Islet of Langerhans (tissue), 1 donor: ENCODE results near the gene SLAMF9.

ENCODE experiments used
- FAIRE-seq: peaks from one replicate; lab custom pipeline; 2011; peaks lifted over from hg19 to GRCh38; lab: Jason Lieb, UNC

SLAMF9 gene

DNA sequence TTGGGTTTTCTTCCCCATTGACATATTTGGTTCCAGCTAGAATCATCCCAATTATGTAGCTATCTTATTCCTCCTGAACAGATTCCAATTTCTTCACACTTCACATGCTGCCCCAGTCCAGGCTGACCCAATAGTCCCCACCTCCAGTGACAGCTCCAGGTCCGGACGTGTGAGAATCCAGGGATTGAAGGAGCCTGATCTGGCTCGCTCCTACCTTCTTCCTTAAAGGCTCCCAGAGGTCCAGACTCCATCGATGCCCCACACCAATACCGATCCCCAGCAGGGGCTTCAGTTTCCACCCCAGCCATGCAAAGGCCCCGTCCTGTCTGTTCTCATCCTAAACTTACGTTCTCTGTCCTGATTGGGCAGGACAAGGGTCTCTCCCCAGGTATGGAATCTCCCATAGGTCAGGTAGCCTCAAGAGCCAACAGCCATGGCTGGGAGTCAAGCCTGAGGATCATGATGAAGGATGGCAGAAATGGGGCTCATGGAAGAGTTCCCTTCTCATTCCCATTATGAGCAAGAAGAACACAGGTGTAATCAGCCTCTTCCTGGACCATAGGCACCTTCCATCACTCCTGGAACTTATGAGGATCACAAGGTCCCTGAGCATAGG is 20.4 kb upstream of the SLAMF9 start:
- FAIRE-seq = no peak

DNA sequence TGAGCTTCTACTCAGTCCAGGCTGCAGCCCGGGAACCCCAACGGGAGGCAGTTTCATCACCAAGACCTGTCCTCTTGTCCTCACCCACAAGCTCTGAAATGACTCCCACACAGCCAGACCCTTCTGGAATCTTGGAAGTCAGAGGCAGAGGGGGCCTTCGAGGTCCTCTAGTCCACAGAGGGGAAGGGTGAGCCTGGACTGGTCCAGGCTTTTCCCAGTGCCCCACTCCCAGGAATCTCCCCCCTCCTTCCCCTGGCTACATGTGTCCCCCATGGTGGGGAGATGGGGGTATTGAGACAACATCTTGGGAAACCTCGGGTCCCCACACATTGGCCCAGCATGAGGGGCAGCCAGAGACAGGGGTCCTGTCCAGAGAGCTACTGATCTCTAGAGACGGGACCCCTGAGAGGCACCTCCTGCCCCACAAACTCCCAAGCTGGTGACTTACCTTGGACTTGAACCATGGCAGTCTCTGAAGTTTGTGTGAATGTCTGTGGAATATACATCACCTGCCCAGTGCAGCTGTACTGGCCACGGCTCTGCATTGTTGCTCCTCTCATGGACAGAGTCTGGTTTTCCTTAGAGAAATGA is 19.4 kb upstream of the SLAMF9 start:
- FAIRE-seq = no peak

DNA sequence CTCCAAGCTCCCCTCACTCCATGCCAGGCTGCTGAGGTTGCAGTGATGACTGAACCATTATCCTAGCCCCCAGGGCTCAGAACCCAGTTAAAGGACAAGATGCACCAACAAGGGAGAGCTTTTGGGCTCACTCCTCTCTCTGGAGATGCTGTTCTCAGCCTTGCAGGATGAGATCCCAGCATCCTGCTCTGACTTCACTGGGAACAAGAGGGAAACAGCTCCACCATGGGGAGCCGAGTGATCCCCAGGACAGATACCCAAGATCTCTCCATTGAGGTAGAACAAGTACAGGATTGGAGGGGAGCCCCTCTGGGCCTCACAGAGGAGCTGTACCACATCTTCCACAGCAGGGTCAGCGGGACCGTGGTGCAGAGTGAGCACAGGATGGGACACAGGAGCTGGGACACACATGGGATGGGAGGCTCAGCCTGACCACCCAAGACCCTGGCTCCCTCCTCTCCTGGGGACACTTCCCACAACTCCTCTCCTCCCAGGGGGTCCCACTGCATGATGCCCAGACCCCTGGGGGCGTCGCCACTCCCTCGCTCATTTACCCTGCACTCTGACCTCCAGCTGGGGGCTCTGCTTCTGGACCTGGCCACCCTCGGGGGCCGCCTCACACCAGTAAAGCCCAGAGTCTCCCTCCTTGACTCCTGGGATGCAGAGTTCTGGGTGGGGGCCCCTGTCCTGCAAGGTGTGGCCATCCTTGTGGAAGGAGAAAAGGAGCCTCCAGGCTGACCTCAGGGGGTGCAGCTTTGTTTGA is 18.6 kb upstream of the SLAMF9 start:
- FAIRE-seq = no peak

DNA sequence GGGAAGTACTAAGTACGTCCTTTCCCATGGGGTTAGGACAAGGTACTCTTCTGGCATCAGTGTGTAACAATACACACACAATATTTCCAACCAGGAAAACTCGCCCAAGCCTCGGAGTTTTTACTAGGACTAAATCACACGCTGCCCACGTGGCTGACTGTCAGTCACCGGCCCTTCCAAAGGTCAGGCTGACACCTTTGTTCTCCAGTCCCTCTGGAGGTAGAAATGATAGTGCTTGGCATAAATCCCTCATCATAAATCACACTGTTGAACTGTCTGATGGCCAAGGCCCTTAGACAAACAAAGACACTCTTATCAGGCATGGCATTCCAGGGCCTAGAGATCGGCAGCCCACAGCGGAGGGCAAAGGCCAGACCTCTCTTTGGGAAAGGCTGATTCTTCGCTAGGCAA is 16.9 kb upstream of the SLAMF9 start:
- FAIRE-seq = no peak

DNA sequence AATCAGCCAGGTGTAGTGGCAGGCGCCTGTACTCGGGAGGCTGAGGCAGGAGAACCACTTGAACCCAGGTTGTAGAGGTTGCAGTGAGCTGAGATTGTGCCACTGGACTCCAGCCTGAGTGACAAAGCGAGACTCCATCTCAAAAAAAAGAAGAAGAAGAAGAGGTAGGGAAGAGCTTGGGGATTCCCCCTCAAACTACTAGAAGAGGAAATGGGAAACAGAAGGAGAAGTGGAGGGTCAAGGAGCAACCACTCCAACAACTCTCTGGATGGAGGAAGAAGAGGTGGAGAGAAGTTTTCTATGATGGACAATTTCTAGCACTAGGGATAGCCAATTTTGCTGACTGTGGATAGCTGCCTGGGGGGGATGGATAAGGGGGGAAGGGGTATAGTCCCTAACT is 14.9 kb upstream of the SLAMF9 start:
- no peak for FAIRE-seq

DNA sequence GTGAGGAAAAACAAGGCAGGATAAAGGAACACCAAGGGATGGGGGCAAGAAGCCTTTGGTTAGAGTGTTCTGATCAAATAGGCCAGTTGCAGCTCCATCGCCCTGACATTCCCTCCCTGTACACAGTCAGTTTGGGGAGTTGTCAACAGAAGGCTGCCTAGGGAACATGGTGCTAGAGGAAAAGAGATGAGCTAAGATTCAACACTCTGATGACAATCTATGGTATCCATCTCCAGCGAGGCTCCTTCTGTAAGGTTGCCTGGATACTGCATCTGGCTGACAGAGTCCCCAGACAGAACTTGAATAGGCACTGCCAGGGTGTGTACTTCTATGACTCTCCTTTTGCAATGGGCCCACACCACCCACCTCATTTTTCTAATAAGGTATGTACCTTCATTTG is 11.2 kb upstream of the SLAMF9 start:
- no peak for FAIRE-seq

DNA sequence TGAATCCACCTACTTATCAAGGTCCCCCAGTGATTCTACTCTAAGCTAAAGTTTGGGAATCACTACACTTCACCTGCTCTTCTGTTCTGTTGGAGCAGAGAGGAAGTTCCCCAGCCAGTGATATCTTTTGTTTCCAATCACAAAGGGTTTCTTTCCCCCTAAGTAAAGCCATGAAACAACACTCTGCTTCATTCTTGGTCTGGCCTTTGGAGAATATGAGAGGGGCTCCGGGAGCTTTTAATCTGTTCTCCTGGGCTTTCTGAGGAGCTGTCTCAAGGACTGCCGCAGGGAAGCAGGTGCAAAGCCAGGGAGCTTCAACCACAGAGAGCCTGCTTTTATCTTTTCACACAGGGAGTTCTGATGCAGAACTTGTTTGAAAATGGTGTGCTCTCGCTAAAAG is 10.1 kb upstream of the SLAMF9 start:
- no peak for FAIRE-seq

DNA sequence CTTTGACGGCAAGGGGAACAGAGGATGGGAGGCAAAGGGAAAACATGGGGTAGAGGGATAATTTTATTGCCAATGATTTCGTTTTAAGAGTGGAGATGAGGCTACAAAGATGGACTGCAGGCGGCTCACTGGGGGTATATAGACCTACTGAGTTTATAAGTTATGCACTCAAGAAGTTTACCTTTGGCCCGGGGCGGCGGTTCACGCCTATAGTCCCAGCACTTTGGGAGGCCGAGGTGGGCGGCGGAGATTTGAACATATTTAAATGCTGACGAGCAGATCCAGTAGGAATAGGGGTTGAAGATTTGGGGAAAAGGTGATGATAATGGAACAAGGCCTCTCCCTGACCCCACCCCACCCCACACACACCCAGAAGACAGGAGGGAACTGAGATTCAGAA is 8.1 kb upstream of the SLAMF9 start:
- FAIRE-seq = no peak

DNA sequence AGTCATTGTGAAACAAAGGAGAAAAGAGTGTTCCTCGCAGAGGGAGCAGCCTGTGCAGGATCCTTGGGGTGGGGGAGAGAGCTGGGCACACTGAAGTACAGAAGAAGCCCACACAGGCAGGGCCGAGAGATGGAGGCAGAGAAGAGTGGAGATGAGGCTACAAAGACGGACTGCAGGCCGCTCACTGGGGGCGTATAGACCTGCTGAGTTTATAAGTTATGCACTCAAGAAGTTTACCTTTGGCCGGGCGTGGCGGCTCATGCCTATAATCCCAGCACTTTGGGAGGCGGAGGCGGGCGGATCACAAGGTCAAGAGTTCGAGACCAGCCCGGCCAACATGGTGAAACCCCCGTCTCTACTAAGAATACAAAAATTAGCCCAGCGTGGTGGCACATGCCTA is 7.6 kb upstream of the SLAMF9 start:
- FAIRE-seq = no peak

DNA sequence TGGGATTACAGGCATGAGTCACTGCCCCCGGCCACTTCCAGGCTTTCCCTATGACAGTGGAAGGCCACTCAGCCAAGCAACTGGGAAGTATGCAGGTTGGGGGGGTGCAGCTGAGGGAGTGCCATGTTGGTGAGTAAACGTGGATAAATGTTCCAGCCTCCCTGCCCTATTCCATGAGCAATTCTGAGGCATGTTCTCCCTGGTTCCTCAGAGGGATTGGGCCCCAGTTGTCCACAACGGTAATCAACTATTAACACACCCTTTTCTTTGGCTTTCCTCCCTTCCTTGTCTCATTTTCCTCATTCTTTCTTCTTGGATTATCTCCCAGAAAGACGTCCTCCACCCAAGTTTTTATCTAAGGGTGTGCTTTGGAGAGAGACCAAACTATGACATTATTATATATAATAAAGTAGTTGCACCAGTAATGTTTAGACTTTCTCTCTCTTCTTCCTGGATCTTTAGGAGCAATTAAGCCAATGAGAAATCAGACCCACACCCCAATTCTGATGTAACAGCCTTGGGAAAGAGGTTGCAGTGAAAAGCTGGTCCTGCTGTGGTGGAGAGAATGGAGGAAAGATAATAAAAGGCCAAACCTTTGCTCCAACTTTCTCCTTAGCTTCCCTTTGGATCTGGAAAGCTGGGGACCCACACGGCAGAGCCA is 6.8 kb upstream of the SLAMF9 start:
- no peak for FAIRE-seq

DNA sequence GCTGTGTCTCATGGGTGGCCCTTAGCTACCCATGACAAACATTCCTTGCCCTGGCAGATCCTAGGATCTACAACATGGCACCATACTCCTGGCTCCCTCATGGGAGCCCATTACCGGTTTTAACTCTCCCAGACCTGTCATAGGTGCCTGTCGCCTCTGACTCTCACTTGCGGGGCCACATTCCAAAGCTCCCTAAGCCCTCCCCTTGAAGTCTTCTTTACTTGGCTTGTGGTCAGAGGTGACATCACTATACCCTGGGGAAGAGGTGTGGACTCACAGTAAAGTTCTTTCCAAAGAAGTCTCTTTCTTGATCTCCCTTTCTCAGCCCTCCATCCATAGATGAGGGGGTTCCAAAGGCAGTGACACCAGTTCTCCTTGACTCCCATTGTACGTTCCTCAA is 5.4 kb upstream of the SLAMF9 start:
- FAIRE-seq = no peak

DNA sequence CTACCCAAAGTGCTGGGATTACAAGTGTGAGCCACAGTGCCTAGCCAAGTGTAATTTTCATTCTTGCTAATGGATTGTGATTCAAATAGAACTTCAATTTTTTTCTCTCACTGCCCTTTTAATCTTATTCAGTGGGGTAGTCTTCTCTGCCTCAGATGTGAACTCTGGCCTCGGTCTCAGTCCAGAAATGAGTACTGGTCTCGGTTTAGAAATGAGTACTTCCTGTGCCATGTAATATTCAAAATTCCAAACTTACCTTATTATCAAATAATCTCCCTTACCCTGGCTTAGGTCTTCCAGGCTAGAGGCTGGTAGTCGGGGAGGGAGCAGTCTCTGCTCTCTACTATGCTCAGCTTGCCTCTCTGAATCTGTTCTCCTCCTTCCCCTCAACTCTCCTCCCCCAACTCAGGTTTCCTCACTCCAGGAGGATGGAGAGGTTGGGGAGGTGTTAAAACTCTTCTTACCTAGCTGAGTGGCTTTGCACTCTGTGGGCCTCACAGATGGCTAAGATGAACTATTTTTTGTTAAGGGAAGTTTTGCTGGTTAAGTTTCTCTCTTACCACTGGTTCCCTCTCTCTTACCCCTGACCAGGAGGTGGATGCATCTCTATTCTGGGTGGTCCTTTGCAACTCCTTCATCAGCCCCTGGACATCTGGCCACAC is 4.8 kb upstream of the SLAMF9 start:
- no peak for FAIRE-seq

DNA sequence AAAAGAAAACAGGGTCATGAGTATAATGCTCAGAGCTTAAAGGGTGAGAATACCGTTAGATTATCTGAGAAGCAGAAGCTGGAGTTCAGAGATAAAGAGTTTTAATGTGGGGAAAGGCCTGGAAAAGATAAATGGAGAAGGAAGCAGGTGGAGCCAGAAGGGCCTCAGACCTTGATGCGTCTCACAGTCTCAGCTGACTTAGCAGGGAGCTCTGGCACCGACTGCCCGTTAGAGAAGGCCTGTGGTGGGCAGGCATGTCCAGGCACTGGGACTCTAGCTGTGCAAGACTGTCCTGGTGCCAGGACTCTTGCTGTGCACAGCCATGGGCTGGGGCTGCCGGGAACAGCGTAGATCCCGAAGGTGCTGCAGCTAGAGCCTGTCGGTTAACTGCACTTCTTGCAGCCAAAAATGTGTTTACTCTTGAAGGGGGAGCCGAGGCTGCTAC is 3.8 kb upstream of the SLAMF9 start:
- no peak for FAIRE-seq

DNA sequence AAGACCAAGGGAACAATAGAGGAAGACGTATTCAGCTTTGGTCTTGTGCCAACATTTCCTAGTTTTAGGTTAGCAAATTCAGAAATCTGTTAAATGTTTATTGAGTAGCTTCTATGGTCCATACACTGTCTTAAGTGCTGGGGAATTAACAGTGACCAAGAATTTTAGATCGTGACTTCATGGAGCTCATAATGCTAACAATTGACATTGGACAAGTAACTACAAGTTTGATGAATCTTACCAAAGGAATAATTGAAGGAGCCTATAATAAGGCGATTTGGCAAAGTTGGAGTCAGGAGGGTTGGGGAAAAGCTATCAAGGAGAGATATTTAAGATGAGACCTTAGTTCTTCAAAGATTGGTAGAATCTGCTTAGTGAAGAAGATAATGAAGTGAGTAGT is 1.4 kb upstream of the SLAMF9 start:
- FAIRE-seq = no peak

DNA sequence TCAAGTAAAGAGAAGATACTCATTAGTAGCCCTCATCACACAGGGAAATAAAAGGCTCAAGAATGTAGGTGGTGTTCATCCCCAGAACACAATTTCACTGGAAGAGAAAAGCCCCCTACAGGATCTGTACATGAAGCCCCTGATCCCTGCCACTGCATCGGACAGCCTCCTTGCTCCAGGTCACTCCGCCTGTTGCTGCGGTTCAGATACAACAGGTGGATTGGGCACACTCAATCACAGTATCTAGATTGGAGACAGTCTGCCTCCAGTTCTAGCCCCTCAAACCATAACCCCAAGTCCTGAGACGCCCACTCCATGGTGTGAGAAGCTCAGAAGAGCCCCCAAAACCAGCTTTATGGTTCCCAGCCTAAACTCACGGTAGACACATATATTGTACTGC is 1.1 kb downstream of the SLAMF9 start:
- no peak for FAIRE-seq

DNA sequence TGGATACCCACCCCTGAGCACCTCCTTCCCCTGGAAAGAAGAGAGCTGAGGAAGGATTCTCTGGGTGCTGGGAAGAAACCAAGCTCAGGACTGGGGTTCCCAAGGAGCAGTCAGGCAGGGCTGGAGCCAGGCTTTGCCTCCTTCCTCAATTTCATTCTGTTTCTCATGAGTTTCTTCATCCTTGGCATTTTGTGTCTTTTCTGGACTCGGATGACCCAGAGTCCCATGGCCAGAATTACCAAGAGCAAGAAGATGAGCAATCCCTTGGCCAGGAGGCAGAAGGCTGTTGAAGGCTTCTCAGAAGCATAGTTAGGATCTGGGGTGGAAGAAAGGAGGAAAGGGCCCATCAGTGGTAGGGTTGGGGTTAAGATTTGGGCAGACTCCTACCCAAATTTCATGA is 2.5 kb downstream of the SLAMF9 start:
- FAIRE-seq = no peak

DNA sequence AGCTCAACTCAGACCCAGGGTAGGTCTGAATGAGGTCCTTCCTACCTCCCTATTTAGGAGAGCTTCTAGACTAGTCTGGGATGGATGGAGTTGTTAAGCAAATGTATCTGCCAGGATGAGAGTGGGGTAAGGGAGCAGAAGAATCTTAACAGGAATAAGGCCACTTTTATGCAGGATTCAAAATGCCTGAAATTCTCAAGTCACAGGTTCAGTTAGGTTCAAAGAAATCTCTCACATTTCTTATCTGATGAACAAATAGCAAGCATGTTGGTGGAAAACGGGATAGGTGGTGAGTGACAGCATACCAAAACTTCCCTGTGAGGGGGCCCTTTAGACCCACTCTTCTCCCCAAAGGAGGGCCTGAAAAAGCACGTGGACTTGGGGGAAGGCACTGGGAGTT is 3.0 kb downstream of the SLAMF9 start:
- no peak for FAIRE-seq

DNA sequence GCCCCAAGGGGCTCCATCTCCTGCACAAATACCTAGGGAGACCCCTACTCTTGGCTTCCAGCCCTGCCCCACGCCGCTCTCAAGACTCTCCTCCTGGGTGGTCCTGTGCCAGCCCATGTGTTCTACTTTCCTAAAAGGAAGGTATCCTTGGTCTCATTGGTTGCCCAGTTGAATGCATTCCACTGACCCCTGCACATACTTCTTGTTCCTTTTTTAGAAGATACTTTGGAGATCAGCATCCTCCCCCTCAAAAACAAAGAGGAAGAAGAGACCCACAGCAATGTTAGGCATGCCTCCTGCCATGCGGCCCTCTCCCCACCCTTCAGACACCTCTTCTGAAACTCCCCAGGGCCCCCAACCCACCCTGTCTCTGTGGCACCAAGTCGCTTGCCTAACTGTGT is 4.1 kb downstream of the SLAMF9 start:
- FAIRE-seq = no peak

DNA sequence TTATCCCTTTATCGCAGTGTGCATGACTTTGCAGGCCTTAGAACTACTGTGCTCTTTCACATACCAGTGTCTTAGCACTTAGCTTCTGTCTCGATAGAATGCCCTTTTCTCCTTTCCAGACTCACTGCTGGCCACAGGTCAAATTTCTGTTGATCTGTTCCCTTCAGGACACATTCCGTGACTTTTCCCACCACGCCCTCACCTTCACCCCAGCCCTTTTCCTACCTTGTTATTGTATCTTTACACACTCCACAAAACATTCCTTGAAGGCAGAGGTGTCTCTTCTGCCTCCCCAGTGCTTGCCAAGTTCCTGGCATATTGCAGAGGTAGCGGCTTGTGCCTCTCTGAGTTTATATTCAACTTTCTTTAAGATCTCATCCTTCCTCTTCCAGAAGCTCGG is 4.9 kb downstream of the SLAMF9 start:
- FAIRE-seq = no peak

DNA sequence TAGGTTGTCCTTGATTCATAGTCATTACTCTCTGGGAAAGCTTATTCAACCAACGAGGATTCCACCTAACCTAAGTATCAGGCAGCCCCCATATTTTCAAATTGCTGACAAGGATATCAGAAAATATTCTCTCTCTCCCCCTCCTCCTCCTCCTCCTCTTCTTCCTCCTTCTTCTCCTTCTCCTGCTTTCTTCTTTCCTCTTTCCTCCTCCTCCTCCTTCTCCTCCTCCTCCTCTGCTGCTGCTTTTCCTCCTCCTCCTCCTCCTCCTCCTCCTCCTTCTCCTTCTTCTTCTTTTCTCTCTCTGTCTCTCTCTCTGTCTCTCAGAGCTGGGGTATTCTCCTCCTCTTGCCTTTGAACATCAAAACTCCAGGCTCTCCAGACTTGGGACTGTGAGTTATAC is 6.1 kb downstream of the SLAMF9 start:
- FAIRE-seq = no peak

DNA sequence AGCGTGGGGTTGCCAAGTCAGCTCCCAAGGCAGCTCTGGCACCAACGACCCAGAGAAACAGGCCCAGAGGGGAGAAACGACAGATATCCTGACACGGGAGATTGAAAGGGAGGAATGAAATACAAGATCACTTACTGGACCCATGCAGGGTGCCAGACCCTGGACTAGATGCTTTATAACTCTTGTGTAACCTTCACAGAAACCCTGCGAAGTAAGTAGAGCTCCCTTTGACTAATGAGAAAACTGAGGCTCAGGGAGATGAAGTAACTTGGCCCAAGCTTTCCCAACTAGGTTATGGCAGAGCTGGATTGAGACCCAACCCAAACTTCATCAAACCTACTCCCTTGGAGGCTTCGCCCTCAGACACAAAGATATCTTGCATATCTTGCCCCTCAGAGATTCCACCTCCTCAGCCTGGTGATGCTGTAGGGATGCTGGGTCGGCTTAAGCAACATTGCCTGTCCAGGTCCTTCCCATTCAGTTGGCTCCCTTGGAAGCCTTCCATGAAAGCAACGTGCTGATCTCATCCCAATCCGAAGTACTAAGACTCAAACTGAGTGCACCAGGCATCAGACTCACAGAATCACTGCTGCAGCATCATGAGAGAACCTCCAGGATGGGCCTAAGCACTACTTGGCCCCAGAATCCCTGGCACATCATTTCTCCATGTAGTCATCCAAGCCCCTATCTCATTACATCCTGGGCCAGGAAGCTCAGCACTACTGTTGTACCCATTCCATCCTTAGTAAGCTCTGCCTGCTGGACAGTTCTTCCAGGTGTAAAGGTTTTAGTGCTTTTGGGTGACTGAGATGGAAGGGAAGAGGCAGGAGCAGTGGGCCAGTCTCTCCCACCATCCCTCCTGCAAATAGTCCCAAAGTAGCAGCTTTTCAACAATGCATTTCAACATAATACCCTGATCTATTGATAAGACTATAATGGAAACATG is 7.5 kb downstream of the SLAMF9 start:
- FAIRE-seq = no peak
